ENCODE results near the gene TTC22. TPM values are rescaled to one million over a fixed set of nuclear protein-coding genes. Genes with fewer than 3 reads are reported as not detected.

The TTC22 gene
- total RNA-seq, 1 donor from 2014 or later, result not detected

- no peak overlapping the region for H3K4me3 ChIP-seq
- no peaks in the 10 kb centered on the region for H3K4me1 ChIP-seq
- H3K27ac ChIP-seq, result no peak overlapping the region
- H3K9ac ChIP-seq, result no peak overlapping the region
- H3K27me3 ChIP-seq, result no peaks in the 10 kb centered on the region
- no peaks in the 10 kb centered on the region for H4K20me1 ChIP-seq (ENCODE audit: low read depth)
- no peaks in the 10 kb centered on the region for H3F3A ChIP-seq (ENCODE audit: low read depth)
- no peaks in the 10 kb centered on the region for H3K79me2 ChIP-seq (ENCODE audit: low read depth)
- H3K36me3 Mint-ChIP-seq, result no peaks in the 10 kb centered on the region
- DNase-seq (ENCODE audit: low spot score), result no peak
- H3K9me3 Mint-ChIP-seq, result no peaks in the 10 kb centered on the region
- peak overlapping the region; percentile 79 for H3K27ac Mint-ChIP-seq
- H3K4me3 Mint-ChIP-seq, result peak overlapping the region; percentile 46
- no peaks in the 10 kb centered on the region for H3K36me3 ChIP-seq
- H3K4me2 ChIP-seq, result no peak overlapping the region
- H3K27me3 Mint-ChIP-seq (ENCODE audit: insufficient read depth, low read depth), result peaks cover 27% of the 10 kb centered on the region
- no peak overlapping the region for H2AFZ ChIP-seq (replicated peaks)
- no peaks in the 10 kb centered on the region for H3K9me3 ChIP-seq (ENCODE audit: low read depth)
- TF ChIP-seq EZH2 (IDR thresholded peaks at IDR 0.05), result no peak
- peaks cover 45% of the 10 kb centered on the region for H3K4me1 Mint-ChIP-seq
These were observed 8.3 kb downstream of the TTC22 start for GRCh38 chr1:54792686-54793282.

- DNase-seq (ENCODE audit: low spot score), result peak; percentile 73
- no peak for TF ChIP-seq EZH2 (IDR thresholded peaks at IDR 0.05)
- TF ChIP-seq CTCF (IDR thresholded peaks at IDR 0.05), result peak; percentile 86
- Histone ChIP-seq H4K20me1 (ENCODE audit: low read depth) (no peaks in the 10 kb centered on the region), H3K4me3 (no peak overlapping the region), H3F3A (ENCODE audit: low read depth) (no peaks in the 10 kb centered on the region), H3K4me1 (no peaks in the 10 kb centered on the region), H2AFZ (replicated peaks) (no peak overlapping the region), H3K27me3 (no peaks in the 10 kb centered on the region), H3K36me3 (no peaks in the 10 kb centered on the region), H3K4me2 (no peak overlapping the region), H3K9me3 (ENCODE audit: low read depth) (no peaks in the 10 kb centered on the region), H3K27ac (no peak overlapping the region), H3K79me2 (ENCODE audit: low read depth) (no peaks in the 10 kb centered on the region), H3K9ac (no peak overlapping the region)
- no peaks in the 10 kb centered on the region for H3K36me3 Mint-ChIP-seq
- peaks cover 29% of the 10 kb centered on the region for H3K27me3 Mint-ChIP-seq (ENCODE audit: insufficient read depth, low read depth)
- peak overlapping the region; percentile 79 for H3K27ac Mint-ChIP-seq
- peak overlapping the region; percentile 46 for H3K4me3 Mint-ChIP-seq
- H3K4me1 Mint-ChIP-seq, result peaks cover 45% of the 10 kb centered on the region
- H3K9me3 Mint-ChIP-seq, result no peaks in the 10 kb centered on the region
These were observed 9.1 kb downstream of the TTC22 start for GRCh38 chr1:54791880-54792522.

- TF ChIP-seq CTCF (IDR thresholded peaks at IDR 0.05), result no peak
- TF ChIP-seq EZH2 (IDR thresholded peaks at IDR 0.05), result no peak
- no peak for TF ChIP-seq EZH2phosphoT487 (IDR thresholded peaks at IDR 0.05)
- Histone ChIP-seq H3K36me3 (no peaks in the 10 kb centered on the region), H3K79me2 (ENCODE audit: low read depth) (no peaks in the 10 kb centered on the region), H3K4me2 (no peak overlapping the region), H3F3A (ENCODE audit: low read depth) (no peaks in the 10 kb centered on the region), H3K9ac (no peak overlapping the region), H3K27me3 (peaks cover under 1% of the 10 kb centered on the region), H3K27ac (no peak overlapping the region), H3K4me1 (no peaks in the 10 kb centered on the region), H2AFZ (replicated peaks) (no peak overlapping the region), H3K9me3 (ENCODE audit: low read depth) (no peaks in the 10 kb centered on the region), H4K20me1 (ENCODE audit: low read depth) (no peaks in the 10 kb centered on the region), H3K4me3 (no peak overlapping the region)
- peaks cover 28% of the 10 kb centered on the region for H3K27me3 Mint-ChIP-seq (ENCODE audit: insufficient read depth, low read depth)
- no peak overlapping the region for H3K4me3 Mint-ChIP-seq
- H3K27ac Mint-ChIP-seq, result peak overlapping the region; percentile 63
- H3K36me3 Mint-ChIP-seq, result no peaks in the 10 kb centered on the region
- H3K9me3 Mint-ChIP-seq, result no peaks in the 10 kb centered on the region
- peaks cover 26% of the 10 kb centered on the region for H3K4me1 Mint-ChIP-seq
- no peak for DNase-seq (ENCODE audit: low spot score)
These were observed 12.7 kb downstream of the TTC22 start for GRCh38 chr1:54788459-54788858.

GRCh38 chr1:54787604-54788003, 13.5 kb downstream of the TTC22 start:
- Histone ChIP-seq H3K27me3 (peaks cover 7% of the 10 kb centered on the region), H3K4me1 (no peaks in the 10 kb centered on the region), H4K20me1 (ENCODE audit: low read depth) (no peaks in the 10 kb centered on the region), H3K79me2 (ENCODE audit: low read depth) (no peaks in the 10 kb centered on the region), H2AFZ (replicated peaks) (no peak overlapping the region), H3K9ac (no peak overlapping the region), H3K4me3 (no peak overlapping the region), H3K36me3 (no peaks in the 10 kb centered on the region), H3F3A (ENCODE audit: low read depth) (no peaks in the 10 kb centered on the region), H3K27ac (no peak overlapping the region), H3K9me3 (ENCODE audit: low read depth) (no peaks in the 10 kb centered on the region), H3K4me2 (no peak overlapping the region)
- peaks cover 22% of the 10 kb centered on the region for H3K4me1 Mint-ChIP-seq
- no peaks in the 10 kb centered on the region for H3K36me3 Mint-ChIP-seq
- no peak for DNase-seq (ENCODE audit: low spot score)
- TF ChIP-seq CTCF (IDR thresholded peaks at IDR 0.05) (no peak), EZH2 (IDR thresholded peaks at IDR 0.05) (no peak), EZH2phosphoT487 (IDR thresholded peaks at IDR 0.05) (no peak)
- H3K9me3 Mint-ChIP-seq, result no peaks in the 10 kb centered on the region
- no peak overlapping the region for H3K4me3 Mint-ChIP-seq
- no peak overlapping the region for H3K27ac Mint-ChIP-seq
- H3K27me3 Mint-ChIP-seq (ENCODE audit: insufficient read depth, low read depth), result peaks cover 26% of the 10 kb centered on the region

Data from neural progenitor cell (in vitro differentiated cells).